Adrenal gland (tissue), 5 donors: Measurements from ENCODE around the gene RPS15A.

Experiments used
- POLR2A ChIP-seq, 2 donors: fragments of 450-650 bp; IDR thresholded peaks; one replicate each; pipeline ENCODE4 v1.6.1; 2017; ENCODE audit warnings: antibody characterized with exemption in 2 of 2, mild to moderate bottlenecking in 2 of 2, moderate library complexity in 1 of 2
- TF ChIP-seq, protein P1 (sequence below), 6 experiments: fragments of 450-650 bp in 4 of 6; fragments of 200-600 bp in 2 of 6; sonication (generic) in 1 of 6; IDR thresholded peaks; 1 replicate in 5 of 6; 2 replicates in 1 of 6; pipeline versions ENCODE4 v1.5.1 to v1.8.0; 2016 to 2021; ENCODE audit warnings: antibody characterized with exemption in 6 of 6, mild to moderate bottlenecking in 2 of 6, moderate library complexity in 1 of 6
- donor health status: DM: no; HTN: no; CAD: no.

DNA sequence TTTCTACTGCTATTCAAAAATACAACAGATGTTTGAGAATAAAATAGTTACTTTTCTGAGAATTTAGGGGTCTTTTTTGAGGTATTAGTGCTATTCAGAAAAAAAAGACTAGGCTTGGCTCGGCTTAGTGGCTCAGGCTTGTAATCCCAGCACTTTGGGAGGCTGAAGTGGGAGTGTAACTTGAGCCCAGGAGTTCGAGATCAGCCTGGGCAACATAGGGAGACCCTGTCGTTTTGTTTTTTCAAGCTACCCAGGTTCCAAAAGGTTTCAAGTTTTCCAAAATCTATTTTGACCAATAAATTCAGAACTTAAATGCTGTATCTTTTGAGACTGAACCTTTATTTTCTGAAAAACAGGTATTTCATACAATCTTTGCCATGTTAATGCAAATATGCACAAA is 14.4 kb upstream of the RPS15A start:
- TF ChIP-seq, protein P1, sequence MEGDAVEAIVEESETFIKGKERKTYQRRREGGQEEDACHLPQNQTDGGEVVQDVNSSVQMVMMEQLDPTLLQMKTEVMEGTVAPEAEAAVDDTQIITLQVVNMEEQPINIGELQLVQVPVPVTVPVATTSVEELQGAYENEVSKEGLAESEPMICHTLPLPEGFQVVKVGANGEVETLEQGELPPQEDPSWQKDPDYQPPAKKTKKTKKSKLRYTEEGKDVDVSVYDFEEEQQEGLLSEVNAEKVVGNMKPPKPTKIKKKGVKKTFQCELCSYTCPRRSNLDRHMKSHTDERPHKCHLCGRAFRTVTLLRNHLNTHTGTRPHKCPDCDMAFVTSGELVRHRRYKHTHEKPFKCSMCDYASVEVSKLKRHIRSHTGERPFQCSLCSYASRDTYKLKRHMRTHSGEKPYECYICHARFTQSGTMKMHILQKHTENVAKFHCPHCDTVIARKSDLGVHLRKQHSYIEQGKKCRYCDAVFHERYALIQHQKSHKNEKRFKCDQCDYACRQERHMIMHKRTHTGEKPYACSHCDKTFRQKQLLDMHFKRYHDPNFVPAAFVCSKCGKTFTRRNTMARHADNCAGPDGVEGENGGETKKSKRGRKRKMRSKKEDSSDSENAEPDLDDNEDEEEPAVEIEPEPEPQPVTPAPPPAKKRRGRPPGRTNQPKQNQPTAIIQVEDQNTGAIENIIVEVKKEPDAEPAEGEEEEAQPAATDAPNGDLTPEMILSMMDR (IDR thresholded peaks at IDR 0.05), result no peak
- TF ChIP-seq POLR2A (IDR thresholded peaks at IDR 0.05), result no peak
